ENCODE measurements around the gene ZNF736. TPM values are rescaled to one million over a fixed set of nuclear protein-coding genes. Genes with fewer than 3 reads are reported as not detected.

The ZNF736 gene
- total RNA-seq, 1 donor from 2014 or later, result 4.2 TPM

Other genes with a start within 250 kb of the ZNF736 start
- gene ZNF735, start 106.8 kb upstream of the ZNF736 start, total RNA-seq, result not detected
- not detected for gene ZNF679, start 85.5 kb upstream of the ZNF736 start, total RNA-seq
- gene ZNF680, start 249.1 kb downstream of the ZNF736 start, total RNA-seq, result 4.9 TPM